ENCODE data around the gene ABAT.

DNA sequence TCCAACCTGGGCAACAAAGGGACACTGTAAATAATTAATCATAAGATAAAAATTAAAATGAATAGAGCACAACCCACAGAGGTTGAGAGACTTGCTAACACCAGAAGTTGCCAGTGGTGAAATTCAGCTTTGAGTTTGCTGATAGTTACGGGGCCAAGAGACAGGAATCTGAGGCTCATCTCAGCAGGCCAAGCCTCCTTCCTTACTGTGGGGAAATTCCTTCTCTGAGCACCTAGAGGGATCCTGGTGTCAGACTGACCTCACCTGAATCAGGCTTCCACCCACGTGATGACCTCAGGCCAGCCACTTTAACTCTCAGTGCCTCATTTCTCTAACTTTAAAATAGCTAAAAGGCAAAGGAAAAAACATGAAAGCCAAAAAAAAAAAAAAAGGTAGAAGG lies 4.7 kb downstream of the ABAT start:
- TF ChIP-seq CTCF (conservative IDR thresholded peaks at IDR 0.05; ENCODE audit: low read length) (no peak), EZH2phosphoT487 (IDR thresholded peaks at IDR 0.05; ENCODE audit: borderline replicate concordance, low read depth, low read length) (no peak)

Data from OCI-LY7 (cell line).